ENCODE measurements around the gene PRR5L.

- TF ChIP-seq SIN3A (IDR thresholded peaks at IDR 0.05; ENCODE audit: borderline replicate concordance, insufficient read depth, low read length) (no peak), FOXP2 (optimal IDR thresholded peaks at IDR 0.05; ENCODE audit: borderline replicate concordance, extremely low read depth, extremely low read length, insufficient read depth) (no peak), POLR2AphosphoS5 (IDR thresholded peaks at IDR 0.05; ENCODE audit: low read depth, low read length) (no peak)
Observed at GRCh38 chr11:36339888-36340287, 43.8 kb downstream of the PRR5L start.

Measured in PFSK-1 (cell line).